Measurements from ENCODE around the gene FAHD2A.

DNA sequence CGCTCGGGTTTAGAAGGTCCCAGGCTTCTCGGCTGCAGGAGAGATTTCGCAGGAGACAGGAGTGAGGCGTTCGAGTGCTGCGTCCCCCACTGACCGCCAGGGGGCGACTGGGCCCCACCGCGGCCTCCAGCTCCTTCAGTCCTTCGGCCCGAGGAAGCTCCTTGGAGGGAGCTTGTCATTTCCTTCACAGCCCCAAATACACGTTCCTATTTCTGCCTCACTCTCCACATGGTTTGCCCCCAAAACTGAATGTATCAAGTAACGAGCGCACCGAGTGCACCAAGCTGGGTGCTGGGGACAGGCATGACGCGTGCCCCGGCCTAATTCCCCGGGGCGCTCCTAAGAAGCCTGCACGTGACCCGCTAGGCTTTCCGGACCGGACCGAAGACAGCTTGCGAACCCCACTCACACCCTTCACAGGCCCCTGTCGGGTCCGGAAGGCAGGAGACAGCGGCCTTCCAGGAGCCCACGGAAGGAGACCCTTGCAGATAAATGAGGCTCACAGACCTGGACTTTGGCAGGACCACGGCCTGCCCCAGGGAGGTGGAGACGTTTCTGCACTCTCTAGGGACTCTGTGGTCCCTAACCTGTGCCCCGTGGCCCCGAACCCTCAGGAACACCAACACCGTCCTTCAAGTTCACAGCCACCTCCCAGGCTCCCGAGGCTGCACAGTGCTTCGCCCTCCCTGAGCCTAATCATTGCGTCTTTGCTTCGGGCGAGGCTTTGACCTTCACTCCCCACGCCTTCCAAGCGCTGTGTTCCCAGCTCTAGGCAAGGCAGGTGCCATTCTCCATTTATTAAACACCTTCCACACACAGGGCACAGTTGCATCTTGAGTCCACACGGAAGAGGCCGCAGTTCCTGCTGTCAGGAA is 13.0 kb upstream of the FAHD2A start:
- no peak for TF ChIP-seq EP300 (IDR thresholded peaks at IDR 0.05)
- no peak for TF ChIP-seq POLR2A (IDR thresholded peaks at IDR 0.05)
- TF ChIP-seq POLR2AphosphoS5 (IDR thresholded peaks at IDR 0.05) = no peak
- TF ChIP-seq, protein P1, sequence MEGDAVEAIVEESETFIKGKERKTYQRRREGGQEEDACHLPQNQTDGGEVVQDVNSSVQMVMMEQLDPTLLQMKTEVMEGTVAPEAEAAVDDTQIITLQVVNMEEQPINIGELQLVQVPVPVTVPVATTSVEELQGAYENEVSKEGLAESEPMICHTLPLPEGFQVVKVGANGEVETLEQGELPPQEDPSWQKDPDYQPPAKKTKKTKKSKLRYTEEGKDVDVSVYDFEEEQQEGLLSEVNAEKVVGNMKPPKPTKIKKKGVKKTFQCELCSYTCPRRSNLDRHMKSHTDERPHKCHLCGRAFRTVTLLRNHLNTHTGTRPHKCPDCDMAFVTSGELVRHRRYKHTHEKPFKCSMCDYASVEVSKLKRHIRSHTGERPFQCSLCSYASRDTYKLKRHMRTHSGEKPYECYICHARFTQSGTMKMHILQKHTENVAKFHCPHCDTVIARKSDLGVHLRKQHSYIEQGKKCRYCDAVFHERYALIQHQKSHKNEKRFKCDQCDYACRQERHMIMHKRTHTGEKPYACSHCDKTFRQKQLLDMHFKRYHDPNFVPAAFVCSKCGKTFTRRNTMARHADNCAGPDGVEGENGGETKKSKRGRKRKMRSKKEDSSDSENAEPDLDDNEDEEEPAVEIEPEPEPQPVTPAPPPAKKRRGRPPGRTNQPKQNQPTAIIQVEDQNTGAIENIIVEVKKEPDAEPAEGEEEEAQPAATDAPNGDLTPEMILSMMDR (IDR thresholded peaks at IDR 0.05) = peak; percentile 48 to 94 (median 64)
